ENCODE results near the gene RPS17.
"Not testable (repeated sequence)": the region's sequence is repeated elsewhere in the genome, so short reads cannot be mapped to it uniquely, and the experiment has no call there.

Gene RPS17

GRCh38 chr15:82502700-82503339 is 37.4 kb downstream of the RPS17 start:
- H3K9me3 ChIP-seq (ENCODE audit: insufficient read depth, low read length), result not testable (repeated sequence)

GRCh38 chr15:82500772-82501171 is 39.5 kb downstream of the RPS17 start:
- not testable (repeated sequence) for H3K9ac ChIP-seq (ENCODE audit: insufficient read length, low read depth); H3K9me3 ChIP-seq (ENCODE audit: insufficient read depth, low read length); H3K36me3 ChIP-seq (ENCODE audit: insufficient read depth, insufficient read length, low read length); DNase-seq (ENCODE audit: low read depth, low spot score); H3K4me3 ChIP-seq (ENCODE audit: insufficient read length, low read depth); H3K4me1 ChIP-seq (ENCODE audit: insufficient read depth, insufficient read length); H3K27me3 ChIP-seq (ENCODE audit: insufficient read depth, insufficient read length)

More at GRCh38 chr15:82502700-82503339, 37.4 kb downstream of the RPS17 start:
- not testable (repeated sequence) for DNase-seq (ENCODE audit: low read depth, low spot score); H3K27me3 ChIP-seq (ENCODE audit: insufficient read depth, insufficient read length); H3K4me1 ChIP-seq (ENCODE audit: insufficient read depth, insufficient read length); H3K36me3 ChIP-seq (ENCODE audit: insufficient read depth, insufficient read length, low read length); H3K4me3 ChIP-seq (ENCODE audit: insufficient read length, low read depth); H3K9ac ChIP-seq (ENCODE audit: insufficient read length, low read depth)

GRCh38 chr15:82497978-82498377 is 42.3 kb downstream of the RPS17 start:
- not testable (repeated sequence) for H3K27me3 ChIP-seq (ENCODE audit: insufficient read depth, insufficient read length); H3K9ac ChIP-seq (ENCODE audit: insufficient read length, low read depth); H3K4me1 ChIP-seq (ENCODE audit: insufficient read depth, insufficient read length); DNase-seq (ENCODE audit: low read depth, low spot score); H3K36me3 ChIP-seq (ENCODE audit: insufficient read depth, insufficient read length, low read length); H3K4me3 ChIP-seq (ENCODE audit: insufficient read length, low read depth); H3K9me3 ChIP-seq (ENCODE audit: insufficient read depth, low read length)

- not testable (repeated sequence) for H3K4me1 ChIP-seq (ENCODE audit: insufficient read depth, insufficient read length); H3K9me3 ChIP-seq (ENCODE audit: insufficient read depth, low read length); H3K9ac ChIP-seq (ENCODE audit: insufficient read length, low read depth); H3K4me3 ChIP-seq (ENCODE audit: insufficient read length, low read depth); DNase-seq (ENCODE audit: low read depth, low spot score); H3K36me3 ChIP-seq (ENCODE audit: insufficient read depth, insufficient read length, low read length); H3K27me3 ChIP-seq (ENCODE audit: insufficient read depth, insufficient read length)
These were observed 52.0 kb downstream of the RPS17 start for GRCh38 chr15:82488250-82488649.

- not testable (repeated sequence) for DNase-seq (ENCODE audit: low read depth, low spot score); H3K9ac ChIP-seq (ENCODE audit: insufficient read length, low read depth); H3K4me3 ChIP-seq (ENCODE audit: insufficient read length, low read depth); H3K4me1 ChIP-seq (ENCODE audit: insufficient read depth, insufficient read length); H3K27me3 ChIP-seq (ENCODE audit: insufficient read depth, insufficient read length); H3K9me3 ChIP-seq (ENCODE audit: insufficient read depth, low read length); H3K36me3 ChIP-seq (ENCODE audit: insufficient read depth, insufficient read length, low read length)
These were observed 53.2 kb downstream of the RPS17 start for GRCh38 chr15:82487045-82487444.

Measured in NT2/D1 (cell line).